Measurements from ENCODE around the gene SLC26A8. TPM values are rescaled to one million over a fixed set of nuclear protein-coding genes. Genes with fewer than 3 reads are reported as not detected.

The SLC26A8 gene
- total and polyA plus RNA-seq, 2 of the 13 experiments (the other 11 are each of a cell fraction or from before 2014, with no cell fraction given): 0.46 TPM; not detected in 1

- TF ChIP-seq ATM (IDR thresholded peaks at IDR 0.05; ENCODE audit: borderline replicate concordance) (no peak), HMGXB3 (CRISPR knock-in tag; IDR thresholded peaks at IDR 0.05; ENCODE audit: borderline replicate concordance) (no peak), NCOR1 (IDR thresholded peaks at IDR 0.05; ENCODE audit: borderline replicate concordance, low read length) (no peak), SNAI1 (CRISPR knock-in tag; IDR thresholded peaks at IDR 0.05; ENCODE audit: borderline replicate concordance) (peak; percentile 75; the same call in 1 of the 2 replicates), SMAD3 (CRISPR knock-in tag; IDR thresholded peaks at IDR 0.05) (no peak; the same call in 1 of the 2 replicates), ZNF160 (CRISPR knock-in tag; IDR thresholded peaks at IDR 0.05) (peak; percentile 78), ZBTB2 (CRISPR knock-in tag; IDR thresholded peaks at IDR 0.05; ENCODE audit: low read depth) (peak; percentile 87), HOXA5 (CRISPR knock-in tag; IDR thresholded peaks at IDR 0.05) (peak; percentile 96), SP5 (CRISPR knock-in tag; IDR thresholded peaks at IDR 0.05; ENCODE audit: borderline replicate concordance, low read depth) (peak; percentile 92), FOXK1 (CRISPR knock-in tag; IDR thresholded peaks at IDR 0.05; ENCODE audit: borderline replicate concordance, low read depth) (0 out of 2 replicates have a peak, but pooled peaks have one; percentile 66), BORCS8-MEF2B (CRISPR knock-in tag; IDR thresholded peaks at IDR 0.05) (peak; percentile 98), ZNF354B (CRISPR knock-in tag; IDR thresholded peaks at IDR 0.05) (peak; percentile 94)
- TF ChIP-seq, protein P1, sequence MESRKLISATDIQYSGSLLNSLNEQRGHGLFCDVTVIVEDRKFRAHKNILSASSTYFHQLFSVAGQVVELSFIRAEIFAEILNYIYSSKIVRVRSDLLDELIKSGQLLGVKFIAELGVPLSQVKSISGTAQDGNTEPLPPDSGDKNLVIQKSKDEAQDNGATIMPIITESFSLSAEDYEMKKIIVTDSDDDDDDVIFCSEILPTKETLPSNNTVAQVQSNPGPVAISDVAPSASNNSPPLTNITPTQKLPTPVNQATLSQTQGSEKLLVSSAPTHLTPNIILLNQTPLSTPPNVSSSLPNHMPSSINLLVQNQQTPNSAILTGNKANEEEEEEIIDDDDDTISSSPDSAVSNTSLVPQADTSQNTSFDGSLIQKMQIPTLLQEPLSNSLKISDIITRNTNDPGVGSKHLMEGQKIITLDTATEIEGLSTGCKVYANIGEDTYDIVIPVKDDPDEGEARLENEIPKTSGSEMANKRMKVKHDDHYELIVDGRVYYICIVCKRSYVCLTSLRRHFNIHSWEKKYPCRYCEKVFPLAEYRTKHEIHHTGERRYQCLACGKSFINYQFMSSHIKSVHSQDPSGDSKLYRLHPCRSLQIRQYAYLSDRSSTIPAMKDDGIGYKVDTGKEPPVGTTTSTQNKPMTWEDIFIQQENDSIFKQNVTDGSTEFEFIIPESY (CRISPR knock-in tag; IDR thresholded peaks at IDR 0.05): no peak
- TF ChIP-seq, protein P2, sequence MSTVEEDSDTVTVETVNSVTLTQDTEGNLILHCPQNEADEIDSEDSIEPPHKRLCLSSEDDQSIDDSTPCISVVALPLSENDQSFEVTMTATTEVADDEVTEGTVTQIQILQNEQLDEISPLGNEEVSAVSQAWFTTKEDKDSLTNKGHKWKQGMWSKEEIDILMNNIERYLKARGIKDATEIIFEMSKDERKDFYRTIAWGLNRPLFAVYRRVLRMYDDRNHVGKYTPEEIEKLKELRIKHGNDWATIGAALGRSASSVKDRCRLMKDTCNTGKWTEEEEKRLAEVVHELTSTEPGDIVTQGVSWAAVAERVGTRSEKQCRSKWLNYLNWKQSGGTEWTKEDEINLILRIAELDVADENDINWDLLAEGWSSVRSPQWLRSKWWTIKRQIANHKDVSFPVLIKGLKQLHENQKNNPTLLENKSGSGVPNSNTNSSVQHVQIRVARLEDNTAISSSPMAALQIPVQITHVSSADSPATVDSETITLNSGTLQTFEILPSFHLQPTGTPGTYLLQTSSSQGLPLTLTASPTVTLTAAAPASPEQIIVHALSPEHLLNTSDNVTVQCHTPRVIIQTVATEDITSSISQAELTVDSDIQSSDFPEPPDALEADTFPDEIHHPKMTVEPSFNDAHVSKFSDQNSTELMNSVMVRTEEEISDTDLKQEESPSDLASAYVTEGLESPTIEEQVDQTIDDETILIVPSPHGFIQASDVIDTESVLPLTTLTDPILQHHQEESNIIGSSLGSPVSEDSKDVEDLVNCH (CRISPR knock-in tag; IDR thresholded peaks at IDR 0.05): no peak
- TF ChIP-seq, protein P3, sequence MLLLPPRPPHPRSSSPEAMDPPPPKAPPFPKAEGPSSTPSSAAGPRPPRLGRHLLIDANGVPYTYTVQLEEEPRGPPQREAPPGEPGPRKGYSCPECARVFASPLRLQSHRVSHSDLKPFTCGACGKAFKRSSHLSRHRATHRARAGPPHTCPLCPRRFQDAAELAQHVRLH (CRISPR knock-in tag; IDR thresholded peaks at IDR 0.05; ENCODE audit: borderline replicate concordance, low read depth): peak; percentile 93
- TF ChIP-seq, protein P4, sequence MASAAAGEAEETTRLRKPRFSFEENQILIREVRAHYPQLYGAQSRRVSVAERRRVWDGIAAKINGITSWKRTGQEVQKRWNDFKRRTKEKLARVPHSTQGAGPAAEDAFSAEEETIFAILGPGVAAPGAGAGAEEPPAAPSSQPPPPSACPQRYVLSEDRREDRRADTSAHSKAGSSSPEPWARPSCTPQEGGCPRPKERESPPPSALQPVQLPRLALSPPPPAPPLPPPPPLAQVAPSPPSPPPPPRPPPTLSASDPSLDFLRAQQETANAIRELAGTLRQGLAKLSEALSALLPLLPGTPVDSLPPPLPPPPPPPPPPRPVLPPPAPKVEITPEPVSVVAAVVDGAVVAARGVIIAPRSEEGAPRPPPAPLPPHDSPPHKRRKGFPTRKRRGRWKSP (CRISPR knock-in tag; IDR thresholded peaks at IDR 0.05): peak; percentile 76; the same call in 1 of the 2 replicates
Measured at GRCh38 chr6:35920793-35921732, 103.4 kb downstream of the SLC26A8 start, which contains the start of gene SRPK1 (continued).
